C4-2B (cell line): Measurements from ENCODE around the gene TRIM37.

Source experiments
- ZFX ChIP-seq: fragments of 450-650 bp; IDR thresholded peaks from 2 replicates; pipeline ENCODE4 v1.6.1; 2017
- TF ChIP-seq, protein P1 (sequence below): fragments of 450-650 bp; conservative IDR thresholded peaks from 2 replicates; pipeline ENCODE4 v1.5.1; 2017; ENCODE audit warnings: mild to moderate bottlenecking

GRCh38 chr17:58969612-58970011 is 137.1 kb downstream of the TRIM37 start:
- TF ChIP-seq, protein P1, sequence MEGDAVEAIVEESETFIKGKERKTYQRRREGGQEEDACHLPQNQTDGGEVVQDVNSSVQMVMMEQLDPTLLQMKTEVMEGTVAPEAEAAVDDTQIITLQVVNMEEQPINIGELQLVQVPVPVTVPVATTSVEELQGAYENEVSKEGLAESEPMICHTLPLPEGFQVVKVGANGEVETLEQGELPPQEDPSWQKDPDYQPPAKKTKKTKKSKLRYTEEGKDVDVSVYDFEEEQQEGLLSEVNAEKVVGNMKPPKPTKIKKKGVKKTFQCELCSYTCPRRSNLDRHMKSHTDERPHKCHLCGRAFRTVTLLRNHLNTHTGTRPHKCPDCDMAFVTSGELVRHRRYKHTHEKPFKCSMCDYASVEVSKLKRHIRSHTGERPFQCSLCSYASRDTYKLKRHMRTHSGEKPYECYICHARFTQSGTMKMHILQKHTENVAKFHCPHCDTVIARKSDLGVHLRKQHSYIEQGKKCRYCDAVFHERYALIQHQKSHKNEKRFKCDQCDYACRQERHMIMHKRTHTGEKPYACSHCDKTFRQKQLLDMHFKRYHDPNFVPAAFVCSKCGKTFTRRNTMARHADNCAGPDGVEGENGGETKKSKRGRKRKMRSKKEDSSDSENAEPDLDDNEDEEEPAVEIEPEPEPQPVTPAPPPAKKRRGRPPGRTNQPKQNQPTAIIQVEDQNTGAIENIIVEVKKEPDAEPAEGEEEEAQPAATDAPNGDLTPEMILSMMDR = no peak
- TF ChIP-seq ZFX = no peak
